ENCODE measurements around the gene C1QA. TPM values are rescaled to one million over a fixed set of nuclear protein-coding genes. Genes with fewer than 3 reads are reported as not detected.

C1QA gene

Small RNA genes lying within 50 kb of the gene (microRNA-seq; reads per million reads assigned to microRNA genes)
- gene MIR6127: not detected
